ENCODE results near the gene KATNAL2.
"Not testable (repeated sequence)": the region's sequence is repeated elsewhere in the genome, so short reads cannot be mapped to it uniquely, and the experiment has no call there.

- not testable (repeated sequence) for TF ChIP-seq POLR2A (IDR thresholded peaks at IDR 0.05; ENCODE audit: low read length); GATA1 (IDR thresholded peaks at IDR 0.05; ENCODE audit: low read depth, low read length)
These were observed 103.4 kb downstream of the KATNAL2 start for GRCh38 chr18:47020757-47021156.
